GM23338 (cell line): Measurements from ENCODE around the gene MVB12B. TPM values are rescaled to one million over a fixed set of nuclear protein-coding genes. Genes with fewer than 3 reads are reported as not detected.

ENCODE experiments used
- ATAC-seq: fragments of 200-7000 bp; cut with Tn5 transposase; 3 replicates; pipeline ENCODE4 v1.9.1; 2020
- DNase-seq: peaks from one replicate; pipeline ENCODE4 v3.0.0-alpha.2; 2015; ENCODE audit warnings: low spot score
- H2AFZ ChIP-seq: fragments of 200-600 bp; sonication (generic); 2 replicates; pipeline ENCODE4 v1.8.0; 2016; ENCODE audit warnings: antibody characterized with exemption, mild to moderate bottlenecking, moderate library complexity
- H3F3A ChIP-seq: fragments of 200-600 bp; sonication (generic); replicated peaks from 2 replicates; pipeline ENCODE4 v1.8.0; 2017; ENCODE audit warnings: antibody characterized with exemption, mixed run types, low read depth
- H3K27ac ChIP-seq: fragments of 200-600 bp; sonication (generic); 2 replicates; pipeline ENCODE4 v1.6.1; 2016; ENCODE audit warnings: low read depth
- H3K27me3 ChIP-seq: fragments of 200-600 bp; sonication (generic); 2 replicates; pipeline ENCODE4 v1.8.0; 2016; ENCODE audit warnings: mild to moderate bottlenecking, mixed run types, moderate library complexity; ENCODE audit not compliant: insufficient read depth
- H3K36me3 ChIP-seq: fragments of 200-600 bp; sonication (generic); 2 replicates; pipeline ENCODE4 v1.8.0; 2016; ENCODE audit warnings: mild to moderate bottlenecking; ENCODE audit not compliant: insufficient read depth
- H3K4me1 ChIP-seq: fragments of 200-600 bp; sonication (generic); 2 replicates; pipeline ENCODE4 v1.8.0; 2016; ENCODE audit warnings: mild to moderate bottlenecking, moderate library complexity; ENCODE audit not compliant: insufficient read depth
- H3K4me2 ChIP-seq: fragments of 200-600 bp; sonication (generic); 2 replicates; pipeline ENCODE4 v1.7.1; 2017; ENCODE audit warnings: mixed run types
- H3K4me3 ChIP-seq: fragments of 200-600 bp; sonication (generic); 2 replicates; pipeline ENCODE4 v1.6.1; 2016; ENCODE audit warnings: mixed run types
- H3K79me2 ChIP-seq: fragments of 200-600 bp; sonication (generic); replicated peaks from 2 replicates; pipeline ENCODE4 v1.8.0; 2017; ENCODE audit warnings: mild to moderate bottlenecking; ENCODE audit not compliant: insufficient read depth
- H3K9me2 ChIP-seq: fragments of 200-600 bp; sonication (generic); 2 replicates; pipeline ENCODE4 v1.8.0; 2017; ENCODE audit not compliant: insufficient read depth
- H4K20me1 ChIP-seq: fragments of 200-600 bp; sonication (generic); replicated peaks from 2 replicates; pipeline ENCODE4 v1.8.0; 2017; ENCODE audit warnings: mild to moderate bottlenecking; ENCODE audit not compliant: insufficient read depth
- H3K27ac Mint-ChIP-seq: 2 replicates; pipeline ENCODE4 v1.8.0; 2020; ENCODE audit warnings: inconsistent platforms, mild to moderate bottlenecking, moderate library complexity, mixed read lengths
- H3K27me3 Mint-ChIP-seq: 3 replicates; pipeline ENCODE4 v1.8.0; 2022; ENCODE audit warnings: low read depth, mild to moderate bottlenecking, moderate library complexity, mixed read lengths, inconsistent platforms; ENCODE audit not compliant: insufficient read depth, poor library complexity
- H3K36me3 Mint-ChIP-seq: 3 replicates; pipeline ENCODE4 v1.8.0; 2021; ENCODE audit warnings: low read depth, mild to moderate bottlenecking, inconsistent platforms, moderate library complexity, mixed read lengths
- H3K4me1 Mint-ChIP-seq: 3 replicates; pipeline ENCODE4 v1.8.0; 2020; ENCODE audit warnings: mild to moderate bottlenecking, inconsistent platforms, mixed read lengths
- H3K4me3 Mint-ChIP-seq: 3 replicates; pipeline ENCODE4 v1.8.0; 2021; ENCODE audit warnings: moderate library complexity, mild to moderate bottlenecking, inconsistent platforms, mixed read lengths
- H3K9me3 Mint-ChIP-seq: 3 replicates; pipeline ENCODE4 v1.8.0; 2020; ENCODE audit warnings: moderate library complexity, mild to moderate bottlenecking, inconsistent platforms, mixed read lengths
- CREB1 ChIP-seq: fragments of 250-450 bp; sonication (Bioruptor Pico); IDR thresholded peaks from 2 replicates; pipeline ENCODE4 v1.5.0; 2020; ENCODE audit warnings: low read depth, mild to moderate bottlenecking, moderate library complexity
- CTCF ChIP-seq, 2 experiments: fragments of 200-600 bp in 1 of 2; sonication (generic) in 1 of 2; conservative IDR thresholded peaks; 2 replicates each; pipeline versions ENCODE4 v1.5.1 to v1.6.1; 2016 to 2017; ENCODE audit warnings: antibody characterized with exemption in 2 of 2, low read depth in 2 of 2, mild to moderate bottlenecking in 2 of 2, moderate library complexity in 1 of 2
- ETS1 ChIP-seq: IDR thresholded peaks from 2 replicates; pipeline ENCODE4 v1.6.1; 2016; ENCODE audit warnings: antibody characterized with exemption
- EZH2 ChIP-seq: fragments of 200-600 bp; sonication (generic); IDR thresholded peaks from one replicate; pipeline ENCODE4 v1.8.0; 2017; ENCODE audit warnings: antibody characterized with exemption, mild to moderate bottlenecking, low read depth; ENCODE audit not compliant: unreplicated experiment
- JUNB ChIP-seq: IDR thresholded peaks from one replicate; pipeline ENCODE4 v1.6.1; 2016; ENCODE audit warnings: antibody characterized with exemption; ENCODE audit not compliant: unreplicated experiment
- POLR2AphosphoS5 ChIP-seq: IDR thresholded peaks from 2 replicates; pipeline ENCODE4 v1.6.1; 2016; ENCODE audit warnings: antibody characterized with exemption, low read depth
- STAT1 ChIP-seq: IDR thresholded peaks from one replicate; pipeline ENCODE4 v1.6.1; 2016; ENCODE audit warnings: antibody characterized with exemption; ENCODE audit not compliant: unreplicated experiment
- ZNF331 ChIP-seq: fragments of 250-450 bp; sonication (Bioruptor Pico); IDR thresholded peaks from 2 replicates; pipeline ENCODE4 v1.5.0; 2020; ENCODE audit warnings: low read depth, mild to moderate bottlenecking, moderate library complexity
- ZNF462 ChIP-seq: fragments of 250-450 bp; sonication (Bioruptor Pico); IDR thresholded peaks from 2 replicates; pipeline ENCODE4 v1.5.0; 2020; ENCODE audit warnings: mild to moderate bottlenecking, moderate library complexity
- polyA plus RNA-seq: library from polyadenylated mRNA; unstranded; fragments of >200 nt; fragmentation: Nextera tagmentation; extraction: Ambion mirVana; gene quantifications from 2 replicates; pipeline ENCODE4 v1.2.1, GENCODE V29; 2016
- total RNA-seq: library from RNA; depleted of rRNA; stranded (reverse); fragments of >200 nt; shearing (Covaris generic); gene quantifications from 2 replicates; pipeline ENCODE4 v1.2.3, GENCODE V29; 2014

The MVB12B gene
- total and polyA plus RNA-seq, 2 experiments from 2014 or later, result 1.9 to 6.6 TPM

GRCh38 chr9:126418608-126419007 is 92.0 kb downstream of the MVB12B start (continued):
- TF ChIP-seq ZNF462 (CRISPR knock-in tag), result no peak

- Histone ChIP-seq H3F3A (no peaks in the 10 kb centered on the region), H3K36me3 (no peaks in the 10 kb centered on the region; the same call in 1 of the 2 replicates), H3K27me3 (no peaks in the 10 kb centered on the region), H3K4me1 (peaks cover 11% of the 10 kb centered on the region), H3K27ac (no peak overlapping the region), H2AFZ (no peak overlapping the region), H3K79me2 (no peaks in the 10 kb centered on the region), H3K4me2 (no peak overlapping the region), H3K9me2 (no peaks in the 10 kb centered on the region), H3K4me3 (no peak overlapping the region), H4K20me1 (no peaks in the 10 kb centered on the region)
- peaks cover 46% of the 10 kb centered on the region for H3K4me1 Mint-ChIP-seq
- DNase-seq (no peak), ATAC-seq (no peak)
- TF ChIP-seq CTCF (conservative IDR thresholded peaks at IDR 0.05; ENCODE audit: low read depth in 2 of 2), result no peak
- no peak for TF ChIP-seq STAT1
- no peak for TF ChIP-seq ZNF331 (CRISPR knock-in tag)
- no peak for TF ChIP-seq JUNB
- no peak for TF ChIP-seq POLR2AphosphoS5
- TF ChIP-seq ETS1, result no peak
- no peak for TF ChIP-seq EZH2
- no peak for TF ChIP-seq CREB1 (CRISPR knock-in tag)
- H3K36me3 Mint-ChIP-seq, result no peaks in the 10 kb centered on the region
- H3K4me3 Mint-ChIP-seq, result no peak overlapping the region
- H3K9me3 Mint-ChIP-seq, result no peaks in the 10 kb centered on the region
- no peak overlapping the region for H3K27ac Mint-ChIP-seq
- H3K27me3 Mint-ChIP-seq, result peaks cover 3% of the 10 kb centered on the region
Observed at GRCh38 chr9:126419475-126419874, 92.8 kb downstream of the MVB12B start.
